K562 (cell line): Measurements from ENCODE around the gene PBXIP1. TPM values are rescaled to one million over a fixed set of nuclear protein-coding genes. Genes with fewer than 3 reads are reported as not detected.

Source experiments
- ARID3A ChIP-seq: IDR thresholded peaks from 2 replicates; pipeline ENCODE4 v1.6.1; 2012; ENCODE audit warnings: low read depth, low read length, improper control_type of control experiment, borderline replicate concordance
- CEBPG ChIP-seq, 3 experiments: fragments of 200-800 bp in 1 of 3; sonication (Bioruptor generic) in 1 of 3; sonication (generic) in 1 of 3; formaldehyde crosslinking in 1 of 3; IDR thresholded peaks in 2 of 3; conservative IDR thresholded peaks in 1 of 3; 2 replicates each; pipeline versions ENCODE4 v1.6.1 to v1.8.0; 2016 to 2022; ENCODE audit warnings: missing compliant biosample characterization in 2 of 3, missing genetic modification characterization in 2 of 3, mild to moderate bottlenecking in 1 of 3, missing genetic modification reagents in 1 of 3
- DIDO1 ChIP-seq: fragments of 450-650 bp; IDR thresholded peaks from 2 replicates; pipeline ENCODE4 v1.6.1; 2016; ENCODE audit warnings: low read depth, missing biosample characterization, missing genetic modification characterization
- FOXJ3 ChIP-seq: sonication (generic); formaldehyde crosslinking; IDR thresholded peaks from 2 replicates; pipeline ENCODE4 v1.4.0; 2020; ENCODE audit warnings: mild to moderate bottlenecking, missing genetic modification reagents
- FOXM1 ChIP-seq, 2 experiments: fragments of 450-650 bp in 1 of 2; sonication (generic) in 1 of 2; formaldehyde crosslinking in 1 of 2; IDR thresholded peaks; 2 replicates each; pipeline versions ENCODE4 v1.6.1 to v1.9.0; 2017 to 2022; ENCODE audit warnings: low read depth in 2 of 2, mild to moderate bottlenecking in 2 of 2, missing genetic modification reagents in 1 of 2, moderate library complexity in 1 of 2
- KDM5B ChIP-seq: fragments of 200-600 bp; sonication (generic); IDR thresholded peaks from 2 replicates; pipeline ENCODE4 v1.6.1; 2012; ENCODE audit warnings: low read depth, mild to moderate bottlenecking, moderate library complexity, low read length, control low read depth, inconsistent platforms; ENCODE audit not compliant: insufficient replicate concordance
- NFRKB ChIP-seq: fragments of 450-650 bp; IDR thresholded peaks from 2 replicates; pipeline ENCODE4 v1.6.1; 2016; ENCODE audit warnings: low read depth
- NR2F6 ChIP-seq: fragments of 450-650 bp; formaldehyde crosslinking; IDR thresholded peaks from 2 replicates; pipeline ENCODE4 v1.4.0; 2020; ENCODE audit warnings: mild to moderate bottlenecking
- POLR2H ChIP-seq: IDR thresholded peaks from 2 replicates; pipeline ENCODE4 v1.6.1; 2016; ENCODE audit warnings: missing genetic modification characterization, low read depth, mild to moderate bottlenecking, control low read depth, missing compliant biosample characterization, moderate library complexity
- PRPF4 ChIP-seq: fragments of 200-400 bp; formaldehyde crosslinking; IDR thresholded peaks from one replicate; pipeline ENCODE4 v1.6.1; 2017; ENCODE audit warnings: low read length, low read depth, mild to moderate bottlenecking; ENCODE audit not compliant: insufficient read depth, poor library complexity, severe bottlenecking
- RNF219 ChIP-seq: fragments of 250-450 bp; sonication (Bioruptor Pico); IDR thresholded peaks from 2 replicates; pipeline ENCODE4 v1.5.0; 2022; ENCODE audit warnings: mild to moderate bottlenecking
- SRF ChIP-seq, 2 experiments: fragments of 250-450, 450-650 bp in 1 of 2; sonication (Bioruptor Pico) in 1 of 2; sonication (generic) in 1 of 2; formaldehyde crosslinking; IDR thresholded peaks; 2 replicates each; pipeline versions ENCODE4 v1.5.0 to v1.5.1; 2020 to 2022; ENCODE audit warnings: mild to moderate bottlenecking in 1 of 2, missing genetic modification reagents in 1 of 2
- ZBTB1 ChIP-seq: sonication (generic); formaldehyde crosslinking; IDR thresholded peaks from 2 replicates; pipeline ENCODE4 v1.8.1; 2023; ENCODE audit warnings: missing genetic modification reagents, low read depth, mild to moderate bottlenecking, borderline replicate concordance
- ZNF165 ChIP-seq: fragments of 250-450 bp; sonication (Bioruptor Pico); IDR thresholded peaks from 2 replicates; pipeline ENCODE4 v1.4.0; 2020; ENCODE audit warnings: borderline replicate concordance
- ZNF695 ChIP-seq: fragments of 450-650 bp; formaldehyde crosslinking; IDR thresholded peaks from 2 replicates; pipeline ENCODE4 v1.4.0; 2020; ENCODE audit warnings: mild to moderate bottlenecking, moderate library complexity
- ZNF696 ChIP-seq: fragments of 250-450 bp; sonication (Bioruptor Pico); conservative IDR thresholded peaks from 2 replicates; pipeline ENCODE4 v1.4.0; 2020; ENCODE audit warnings: mild to moderate bottlenecking, moderate library complexity
- ZNF699 ChIP-seq: fragments of 250-450 bp; sonication (Bioruptor Pico); IDR thresholded peaks from 2 replicates; pipeline ENCODE4 v1.8.0; 2021; ENCODE audit warnings: mild to moderate bottlenecking, moderate library complexity; ENCODE audit not compliant: insufficient replicate concordance
- ZNF75A ChIP-seq: fragments of 450-650 bp; formaldehyde crosslinking; IDR thresholded peaks from 2 replicates; pipeline ENCODE4 v1.4.0; 2020; ENCODE audit warnings: mild to moderate bottlenecking
- polyA plus RNA-seq, 8 experiments: library from polyadenylated mRNA; depleted of rRNA in 4 of 8; stranded (reverse) in 5 of 8; unstranded in 3 of 8; fragments of >200 nt; fragmentation: Nextera tagmentation in 2 of 8; fragmentation: Illumina TruSeq in 1 of 8; extraction: Ambion mirVana in 2 of 8; extraction: Trizol in 1 of 8; gene quantifications; 2 replicates each; pipeline versions ENCODE4 v1.2.1 to v1.2.3, GENCODE V29; 2011 to 2014; ENCODE audit warnings: inconsistent platforms in 1 of 8, missing spikeins in 1 of 8
- total RNA-seq, 7 experiments: library from RNA; depleted of rRNA in 6 of 7; stranded (reverse); fragments of >200 nt in 6 of 7; fragmentation: Illumina TruSeq in 2 of 7; extraction: Trizol in 2 of 7; gene quantifications; 2 replicates each; pipeline versions ENCODE4 v1.2.1 to v1.2.3, GENCODE V29; 2011 to 2021; ENCODE audit warnings: low replicate concordance in 1 of 7
- TF ChIP-seq, protein P1 (sequence below): sonication (generic); formaldehyde crosslinking; IDR thresholded peaks from 2 replicates; pipeline ENCODE4 v1.8.0; 2022; ENCODE audit warnings: missing genetic modification reagents, mild to moderate bottlenecking, borderline replicate concordance
- TF ChIP-seq, protein P2 (sequence below): fragments of 450-650 bp; formaldehyde crosslinking; IDR thresholded peaks from 2 replicates; pipeline ENCODE4 v1.4.0; 2022; ENCODE audit warnings: missing genetic modification characterization

PBXIP1 gene
- total and polyA plus RNA-seq, 9 of the 15 experiments (the other 6 are each of a cell fraction or from before 2014, with no cell fraction given), result 0.13 to 8.3 (median 5.8) TPM

GRCh38 chr1:154974102-154974807 lies 18.4 kb upstream of the PBXIP1 start, which contains the start of gene CKS1B (continued):
- TF ChIP-seq RNF219 (CRISPR knock-in tag) (no peak), ZNF165 (CRISPR knock-in tag) (no peak), KDM5B (peak; percentile 69), ARID3A (no peak), POLR2H (tag) (peak; percentile 90), NFRKB (no peak; the same call in none of the 2 replicates), FOXM1 (IDR thresholded peaks at IDR 0.05; ENCODE audit: low read depth) (peak; percentile 99), FOXM1 (CRISPR knock-in tag; IDR thresholded peaks at IDR 0.05; ENCODE audit: low read depth) (peak; percentile 81; the same call in 1 of the 2 replicates), ZBTB1 (0 out of 2 replicates have a peak, but pooled peaks have one; percentile 56), SRF (CRISPR knock-in tag; IDR thresholded peaks at IDR 0.05) (peak in 1 of 2 experiments; percentile 94; a peak in 2 of 4 replicates), ZNF699 (CRISPR knock-in tag) (no peak), PRPF4 (no peak), ZNF695 (CRISPR knock-in tag) (no peak), FOXJ3 (CRISPR knock-in tag) (no peak), ZNF75A (no peak), ZNF696 (CRISPR knock-in tag) (no peak), CEBPG (CRISPR knock-in tag; IDR thresholded peaks at IDR 0.05) (0 out of 2 replicates have a peak, but pooled peaks have one; percentile 29), CEBPG (tag; conservative IDR thresholded peaks at IDR 0.05 in 1 of 2, IDR thresholded peaks at IDR 0.05 in 1 of 2) (no peak), NR2F6 (CRISPR knock-in tag) (no peak), DIDO1 (tag) (0 out of 2 replicates have a peak, but pooled peaks have one; percentile 13)
- TF ChIP-seq, protein P1, sequence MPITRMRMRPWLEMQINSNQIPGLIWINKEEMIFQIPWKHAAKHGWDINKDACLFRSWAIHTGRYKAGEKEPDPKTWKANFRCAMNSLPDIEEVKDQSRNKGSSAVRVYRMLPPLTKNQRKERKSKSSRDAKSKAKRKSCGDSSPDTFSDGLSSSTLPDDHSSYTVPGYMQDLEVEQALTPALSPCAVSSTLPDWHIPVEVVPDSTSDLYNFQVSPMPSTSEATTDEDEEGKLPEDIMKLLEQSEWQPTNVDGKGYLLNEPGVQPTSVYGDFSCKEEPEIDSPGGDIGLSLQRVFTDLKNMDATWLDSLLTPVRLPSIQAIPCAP (CRISPR knock-in tag), result peak; percentile 70; the same call in 1 of the 2 replicates
- TF ChIP-seq, protein P2, sequence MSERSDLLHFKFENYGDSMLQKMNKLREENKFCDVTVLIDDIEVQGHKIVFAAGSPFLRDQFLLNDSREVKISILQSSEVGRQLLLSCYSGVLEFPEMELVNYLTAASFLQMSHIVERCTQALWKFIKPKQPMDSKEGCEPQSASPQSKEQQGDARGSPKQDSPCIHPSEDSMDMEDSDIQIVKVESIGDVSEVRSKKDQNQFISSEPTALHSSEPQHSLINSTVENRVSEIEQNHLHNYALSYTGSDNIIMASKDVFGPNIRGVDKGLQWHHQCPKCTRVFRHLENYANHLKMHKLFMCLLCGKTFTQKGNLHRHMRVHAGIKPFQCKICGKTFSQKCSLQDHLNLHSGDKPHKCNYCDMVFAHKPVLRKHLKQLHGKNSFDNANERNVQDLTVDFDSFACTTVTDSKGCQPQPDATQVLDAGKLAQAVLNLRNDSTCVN (CRISPR knock-in tag), result peak; percentile 76; the same call in 1 of the 2 replicates
